PFSK-1 (cell line): ENCODE results near the gene NOS1.

Experiments used
- POLR2AphosphoS5 ChIP-seq: IDR thresholded peaks from 2 replicates; pipeline ENCODE4 v1.6.1; 2012; ENCODE audit warnings: low read depth, mild to moderate bottlenecking, control low read depth, low read length, moderate library complexity
- REST ChIP-seq, 2 experiments: IDR thresholded peaks; 2 replicates each; pipeline versions ENCODE4 v1.6.1 to v1.8.0; 2011 to 2012; ENCODE audit warnings: low read depth in 2 of 2, low read length in 2 of 2, control low read depth in 1 of 2, inconsistent platforms in 1 of 2, mild to moderate bottlenecking in 1 of 2, moderate library complexity in 1 of 2; ENCODE audit not compliant: insufficient read depth in 1 of 2
- SIN3A ChIP-seq: IDR thresholded peaks from 2 replicates; pipeline ENCODE4 v1.6.1; 2012; ENCODE audit warnings: mild to moderate bottlenecking, low read length, moderate library complexity, borderline replicate concordance; ENCODE audit not compliant: insufficient read depth
- TAF1 ChIP-seq: IDR thresholded peaks from 2 replicates; pipeline ENCODE4 v1.6.1; 2012; ENCODE audit warnings: low read length, control low read depth, borderline replicate concordance; ENCODE audit not compliant: insufficient read depth

DNA sequence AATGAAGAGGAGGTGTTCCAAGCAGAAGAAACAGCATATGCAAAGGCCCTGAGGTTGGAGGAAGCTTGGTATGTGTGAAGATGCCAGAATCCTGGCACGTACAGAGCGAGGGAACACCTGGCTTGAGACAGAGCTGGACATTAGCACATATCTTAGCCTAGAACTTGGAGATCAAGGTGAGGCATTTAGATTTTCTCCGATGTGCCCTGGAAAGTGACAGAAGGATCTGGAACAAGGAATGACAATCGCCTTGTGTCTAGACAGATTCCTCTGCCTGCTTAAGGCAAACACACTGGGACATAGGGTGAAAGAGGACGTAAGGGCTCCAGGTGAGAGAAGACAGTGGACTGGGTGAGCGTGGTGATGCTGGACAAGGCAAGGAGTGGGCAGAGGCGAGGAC is 32.2 kb upstream of the NOS1 start:
- no peak for TF ChIP-seq TAF1
- no peak for TF ChIP-seq SIN3A
- TF ChIP-seq POLR2AphosphoS5: no peak
- no peak for TF ChIP-seq REST (IDR thresholded peaks at IDR 0.05; ENCODE audit: insufficient read depth in 1 of 2, low read depth in 2 of 2, low read length in 2 of 2)
